ENCODE results near the gene SECISBP2L.

Gene SECISBP2L

GRCh38 chr15:49035825-49036224 lies 10.4 kb downstream of the SECISBP2L start:
- no peak for TF ChIP-seq CTCF (IDR thresholded peaks at IDR 0.05)
- H3K4me1 ChIP-seq (ENCODE audit: control insufficient read depth in 1 of 2, insufficient read depth in 1 of 2, low read depth in 1 of 2, low read length in 1 of 2): no peaks in the 10 kb centered on the region
- H3K36me3 ChIP-seq: peaks cover 17% of the 10 kb centered on the region
- H3K27ac ChIP-seq: no peak overlapping the region
- no peaks in the 10 kb centered on the region for H3K27me3 ChIP-seq
- no peak overlapping the region for H3K4me3 ChIP-seq (ENCODE audit: low read depth in 1 of 2, low read length in 1 of 2)
- H3K9me3 ChIP-seq: no peaks in the 10 kb centered on the region

- peaks cover 30% of the 10 kb centered on the region for H3K36me3 ChIP-seq
- H3K27me3 ChIP-seq: no peaks in the 10 kb centered on the region
- no peak overlapping the region for H3K27ac ChIP-seq
- TF ChIP-seq CTCF (IDR thresholded peaks at IDR 0.05): no peak
- no peaks in the 10 kb centered on the region for H3K4me1 ChIP-seq (ENCODE audit: control insufficient read depth in 1 of 2, insufficient read depth in 1 of 2, low read depth in 1 of 2, low read length in 1 of 2)
- no peak overlapping the region for H3K4me3 ChIP-seq (ENCODE audit: low read depth in 1 of 2, low read length in 1 of 2)
- H3K9me3 ChIP-seq: no peaks in the 10 kb centered on the region
These were observed 13.6 kb downstream of the SECISBP2L start for GRCh38 chr15:49032601-49033145.

GRCh38 chr15:49031804-49032203 lies 14.4 kb downstream of the SECISBP2L start:
- H3K27ac ChIP-seq: no peak overlapping the region
- no peak for TF ChIP-seq CTCF (IDR thresholded peaks at IDR 0.05)
- H3K9me3 ChIP-seq: no peaks in the 10 kb centered on the region
- H3K4me3 ChIP-seq (ENCODE audit: low read depth in 1 of 2, low read length in 1 of 2): no peak overlapping the region
- no peaks in the 10 kb centered on the region for H3K27me3 ChIP-seq
- H3K36me3 ChIP-seq: peaks cover 37% of the 10 kb centered on the region
- H3K4me1 ChIP-seq (ENCODE audit: control insufficient read depth in 1 of 2, insufficient read depth in 1 of 2, low read depth in 1 of 2, low read length in 1 of 2): no peaks in the 10 kb centered on the region

- Histone ChIP-seq H3K36me3 (peaks cover 52% of the 10 kb centered on the region), H3K27me3 (no peaks in the 10 kb centered on the region), H3K27ac (no peak overlapping the region), H3K4me3 (ENCODE audit: low read depth in 1 of 2, low read length in 1 of 2) (no peak overlapping the region), H3K9me3 (no peaks in the 10 kb centered on the region), H3K4me1 (ENCODE audit: control insufficient read depth in 1 of 2, insufficient read depth in 1 of 2, low read depth in 1 of 2, low read length in 1 of 2) (no peaks in the 10 kb centered on the region)
- TF ChIP-seq CTCF (IDR thresholded peaks at IDR 0.05): no peak
These were observed 19.5 kb downstream of the SECISBP2L start for GRCh38 chr15:49026700-49027099.

- Histone ChIP-seq H3K4me1 (ENCODE audit: control insufficient read depth in 1 of 2, insufficient read depth in 1 of 2, low read depth in 1 of 2, low read length in 1 of 2) (no peaks in the 10 kb centered on the region), H3K9me3 (no peaks in the 10 kb centered on the region), H3K4me3 (ENCODE audit: low read depth in 1 of 2, low read length in 1 of 2) (no peak overlapping the region), H3K27me3 (no peaks in the 10 kb centered on the region), H3K27ac (no peak overlapping the region), H3K36me3 (peaks cover 69% of the 10 kb centered on the region)
- no peak for TF ChIP-seq CTCF (IDR thresholded peaks at IDR 0.05)
These were observed 21.4 kb downstream of the SECISBP2L start for GRCh38 chr15:49024840-49025239.

- Histone ChIP-seq H3K9me3 (no peaks in the 10 kb centered on the region), H3K27me3 (no peaks in the 10 kb centered on the region), H3K4me3 (ENCODE audit: low read depth in 1 of 2, low read length in 1 of 2) (no peak overlapping the region), H3K36me3 (peaks cover 69% of the 10 kb centered on the region), H3K27ac (no peak overlapping the region), H3K4me1 (ENCODE audit: control insufficient read depth in 1 of 2, insufficient read depth in 1 of 2, low read depth in 1 of 2, low read length in 1 of 2) (no peaks in the 10 kb centered on the region)
- no peak for TF ChIP-seq CTCF (IDR thresholded peaks at IDR 0.05)
These were observed 22.9 kb downstream of the SECISBP2L start for GRCh38 chr15:49023354-49023753.
